Ishikawa (cell line): ENCODE results near the gene SNX24.

Experiments used
- CEBPB ChIP-seq: IDR thresholded peaks from 2 replicates; pipeline ENCODE4 v1.6.1; 2012
- CREB1 ChIP-seq: IDR thresholded peaks from 2 replicates; pipeline ENCODE4 v1.6.1; 2012; ENCODE audit warnings: low read depth
- EGR1 ChIP-seq: IDR thresholded peaks from 2 replicates; pipeline ENCODE4 v1.6.1; 2012
- EP300 ChIP-seq: IDR thresholded peaks from 2 replicates; pipeline ENCODE4 v1.6.1; 2012; ENCODE audit warnings: borderline replicate concordance
- FOXM1 ChIP-seq: IDR thresholded peaks from 2 replicates; pipeline ENCODE4 v1.6.1; 2012; ENCODE audit warnings: low read depth, borderline replicate concordance
- MAX ChIP-seq: IDR thresholded peaks from 2 replicates; pipeline ENCODE4 v1.6.1; 2012
- NFIC ChIP-seq: IDR thresholded peaks from 2 replicates; pipeline ENCODE4 v1.6.1; 2012
- RAD21 ChIP-seq: IDR thresholded peaks from 2 replicates; pipeline ENCODE4 v1.6.1; 2012; ENCODE audit warnings: low read depth
- REST ChIP-seq: IDR thresholded peaks from 2 replicates; pipeline ENCODE4 v1.6.1; 2012; ENCODE audit warnings: low read depth, mild to moderate bottlenecking
- TAF1 ChIP-seq: IDR thresholded peaks from 2 replicates; pipeline ENCODE4 v1.6.1; 2012; ENCODE audit warnings: low read depth, mild to moderate bottlenecking
- TCF12 ChIP-seq: IDR thresholded peaks from 2 replicates; pipeline ENCODE4 v1.6.1; 2012; ENCODE audit warnings: low read depth
- TEAD4 ChIP-seq: IDR thresholded peaks from 2 replicates; pipeline ENCODE4 v1.6.1; 2012
- USF1 ChIP-seq: IDR thresholded peaks from 2 replicates; pipeline ENCODE4 v1.6.1; 2012
- YY1 ChIP-seq: IDR thresholded peaks from 2 replicates; pipeline ENCODE4 v1.6.1; 2012; ENCODE audit warnings: low read depth
- ZBTB7A ChIP-seq: IDR thresholded peaks from 2 replicates; pipeline ENCODE4 v1.6.1; 2012; ENCODE audit warnings: low read depth

The SNX24 gene

GRCh38 chr5:123037104-123037418, 191.6 kb downstream of the SNX24 start:
- TF ChIP-seq YY1 (no peak), MAX (no peak), USF1 (no peak), FOXM1 (no peak), NFIC (no peak), TAF1 (no peak), CREB1 (no peak)

- no peak for TF ChIP-seq RAD21
- no peak for TF ChIP-seq TCF12
- no peak for TF ChIP-seq TEAD4
- TF ChIP-seq CREB1 = no peak
- no peak for TF ChIP-seq MAX
- TF ChIP-seq EP300 = no peak
- TF ChIP-seq CEBPB = no peak
- TF ChIP-seq TAF1 = no peak
- TF ChIP-seq EGR1 = no peak
- no peak for TF ChIP-seq YY1
- TF ChIP-seq REST = no peak
- TF ChIP-seq ZBTB7A = no peak
- TF ChIP-seq USF1 = no peak
- TF ChIP-seq NFIC = no peak
Observed at GRCh38 chr5:123039673-123040072, 194.3 kb downstream of the SNX24 start.

- TF ChIP-seq EGR1 (no peak), ZBTB7A (no peak), CREB1 (no peak), REST (no peak), CEBPB (no peak), RAD21 (no peak), USF1 (no peak), NFIC (no peak), MAX (no peak), TAF1 (no peak), FOXM1 (no peak), TEAD4 (no peak), YY1 (no peak), TCF12 (no peak), EP300 (no peak)
Observed at GRCh38 chr5:123044926-123045617, 199.7 kb downstream of the SNX24 start.

GRCh38 chr5:123046222-123046621, 200.8 kb downstream of the SNX24 start:
- TF ChIP-seq MAX = no peak
- no peak for TF ChIP-seq RAD21
- TF ChIP-seq NFIC = no peak
- no peak for TF ChIP-seq EGR1
- TF ChIP-seq USF1 = no peak
- TF ChIP-seq TCF12 = no peak
- no peak for TF ChIP-seq YY1
- TF ChIP-seq ZBTB7A = no peak
- TF ChIP-seq TAF1 = no peak
- no peak for TF ChIP-seq EP300
- TF ChIP-seq CREB1 = no peak
- no peak for TF ChIP-seq TEAD4
- no peak for TF ChIP-seq CEBPB
- no peak for TF ChIP-seq REST
- no peak for TF ChIP-seq FOXM1
